Body of pancreas (tissue), 4 donors: Measurements from ENCODE around the gene ZSCAN5C. TPM values are rescaled to one million over a fixed set of nuclear protein-coding genes. Genes with fewer than 3 reads are reported as not detected.
A peak's percentile ranks its signal among the peaks of the same experiment; 100 is the strongest.

Source experiments
- ATAC-seq: fragments of 150-250 bp; one replicate; pipeline ENCODE4 v1.9.1; 2016
- DNase-seq, 4 donors: peaks; one replicate each; pipeline ENCODE4 v3.0.0-alpha.2; 2019
- H3K27ac ChIP-seq, 4 donors: fragments of 200-600 bp; sonication (generic); 1 replicate in 3 of 4; 2 replicates in 1 of 4; pipeline versions ENCODE4 v1.5.1 to v1.6.1; 2016 to 2019; ENCODE audit warnings: mild to moderate bottlenecking in 1 of 4, mixed read lengths in 1 of 4, moderate library complexity in 1 of 4
- H3K27me3 ChIP-seq, 2 donors: fragments of 200-600 bp; sonication (generic); one replicate each; pipeline ENCODE4 v1.6.0; 2016; ENCODE audit warnings: mild to moderate bottlenecking in 1 of 2
- H3K36me3 ChIP-seq, 2 donors: fragments of 200-600 bp; sonication (generic); replicated peaks in 1 of 2; 2 replicates each; pipeline ENCODE4 v1.5.1; 2016; ENCODE audit warnings: low read depth in 2 of 2; ENCODE audit not compliant: insufficient read depth in 1 of 2
- H3K4me1 ChIP-seq: fragments of 200-600 bp; sonication (generic); one replicate; pipeline ENCODE4 v1.6.0; 2016
- H3K4me3 ChIP-seq, 2 donors: fragments of 200-600 bp; sonication (generic); 1 replicate in 1 of 2; 2 replicates in 1 of 2; pipeline ENCODE4 v1.5.1; 2016 to 2019
- H3K9me3 ChIP-seq, 3 donors: fragments of 200-600 bp; sonication (generic); 1 replicate in 2 of 3; 2 replicates in 1 of 3; pipeline ENCODE4 v1.5.1; 2016
- POLR2A ChIP-seq, 3 donors: fragments of 450-650 bp; IDR thresholded peaks; one replicate each; pipeline ENCODE4 v1.6.1; 2016; ENCODE audit warnings: antibody characterized with exemption in 3 of 3, mild to moderate bottlenecking in 2 of 3
- WGBS, 2 donors: methylation state at CpG; one replicate each; pipeline ENCODE4 v1.1.5; 2017; 5-methylcytosine and 5-hydroxymethylcytosine counted together
- intact Hi-C: fragments of 100-400 bp; cut with DNase I; formaldehyde crosslinking; loops from one replicate; pipeline ENCODE4 v1.15.1; 2023
- total RNA-seq, 2 donors: library from RNA; depleted of rRNA; stranded (reverse); fragments of >200 nt; gene quantifications; one replicate each; pipeline ENCODE4 v1.1.0, GENCODE V29; 2016
- TF ChIP-seq, protein P1 (sequence below), 7 experiments: fragments of 450-650 bp in 4 of 7; fragments of 200-600 bp in 3 of 7; sonication (generic) in 3 of 7; IDR thresholded peaks; one replicate each; pipeline ENCODE4 v1.5.1; 2016 to 2019; ENCODE audit warnings: antibody characterized with exemption in 7 of 7

The ZSCAN5C gene
- total RNA-seq, 2 donors from 2014 or later = not detected

- intact Hi-C loops = no loop called here
- WGBS, 2 donors = 49 to 69% methylated on average over 7 to 11 of the region's 11 CpGs
- Histone ChIP-seq H3K4me3 (no peak overlapping the region), H3K27me3 (no peaks in the 10 kb centered on the region), H3K36me3 (peaks cover 10 to 11% of the 10 kb centered on the region in 2 donors), H3K9me3 (no peaks in the 10 kb centered on the region), H3K4me1 (peaks cover 53% of the 10 kb centered on the region), H3K27ac (peak overlapping the region in 3 of 4 donors; percentile 4 to 40 (median 32))
- DNase-seq = peak in 2 of 4 donors; percentile 36 to 45
- ATAC-seq = no peak
- no peak for TF ChIP-seq POLR2A (IDR thresholded peaks at IDR 0.05)
- TF ChIP-seq, protein P1, sequence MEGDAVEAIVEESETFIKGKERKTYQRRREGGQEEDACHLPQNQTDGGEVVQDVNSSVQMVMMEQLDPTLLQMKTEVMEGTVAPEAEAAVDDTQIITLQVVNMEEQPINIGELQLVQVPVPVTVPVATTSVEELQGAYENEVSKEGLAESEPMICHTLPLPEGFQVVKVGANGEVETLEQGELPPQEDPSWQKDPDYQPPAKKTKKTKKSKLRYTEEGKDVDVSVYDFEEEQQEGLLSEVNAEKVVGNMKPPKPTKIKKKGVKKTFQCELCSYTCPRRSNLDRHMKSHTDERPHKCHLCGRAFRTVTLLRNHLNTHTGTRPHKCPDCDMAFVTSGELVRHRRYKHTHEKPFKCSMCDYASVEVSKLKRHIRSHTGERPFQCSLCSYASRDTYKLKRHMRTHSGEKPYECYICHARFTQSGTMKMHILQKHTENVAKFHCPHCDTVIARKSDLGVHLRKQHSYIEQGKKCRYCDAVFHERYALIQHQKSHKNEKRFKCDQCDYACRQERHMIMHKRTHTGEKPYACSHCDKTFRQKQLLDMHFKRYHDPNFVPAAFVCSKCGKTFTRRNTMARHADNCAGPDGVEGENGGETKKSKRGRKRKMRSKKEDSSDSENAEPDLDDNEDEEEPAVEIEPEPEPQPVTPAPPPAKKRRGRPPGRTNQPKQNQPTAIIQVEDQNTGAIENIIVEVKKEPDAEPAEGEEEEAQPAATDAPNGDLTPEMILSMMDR (IDR thresholded peaks at IDR 0.05) = no peak
Measured at GRCh38 chr19:56156768-56157167, 45.3 kb upstream of the ZSCAN5C start.

- no peak overlapping the region for H3K4me3 ChIP-seq
- intact Hi-C loops = no loop called here
- WGBS, 2 donors = 92 to 93% methylated on average over 11 to 16 of the region's 16 CpGs
- H3K27ac ChIP-seq = no peak overlapping the region
- peaks cover 10 to 11% of the 10 kb centered on the region in 2 donors for H3K36me3 ChIP-seq
- peaks cover 38% of the 10 kb centered on the region for H3K4me1 ChIP-seq
- ATAC-seq = no peak
- no peaks in the 10 kb centered on the region for H3K9me3 ChIP-seq
- no peak for TF ChIP-seq POLR2A (IDR thresholded peaks at IDR 0.05)
- TF ChIP-seq, protein P1 (IDR thresholded peaks at IDR 0.05) = no peak
- DNase-seq = no peak
- no peaks in the 10 kb centered on the region for H3K27me3 ChIP-seq
Measured at GRCh38 chr19:56158170-56158757, 43.8 kb upstream of the ZSCAN5C start.

DNA sequence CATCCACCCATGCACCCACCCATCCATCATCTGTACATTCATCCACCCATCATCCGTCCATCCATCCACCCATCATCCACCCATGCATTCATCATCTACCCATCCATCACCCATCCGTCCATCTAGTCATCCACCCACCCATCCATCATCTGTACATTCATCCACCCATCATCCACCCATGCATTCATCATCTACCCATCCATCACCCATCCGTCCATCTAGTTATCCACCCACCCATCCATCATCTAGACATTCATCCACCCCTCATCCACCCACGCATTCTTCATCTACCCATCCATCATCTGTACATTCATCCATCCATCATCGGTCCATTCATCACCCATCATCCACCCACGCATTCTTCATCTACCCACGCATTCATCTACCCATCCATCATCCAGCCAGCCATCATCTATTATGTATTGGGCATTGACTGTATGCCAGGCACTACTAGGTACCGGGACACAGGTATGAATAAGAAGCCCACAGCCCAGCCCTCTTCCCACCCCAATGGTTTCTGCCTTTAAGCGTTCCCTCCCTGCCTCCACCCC, 43.0 kb upstream of the ZSCAN5C start:
- WGBS, 2 donors = 89% methylated on average over 9 of the region's 9 CpGs
- intact Hi-C loops = no loop called here
- no peak overlapping the region for H3K4me3 ChIP-seq

GRCh38 chr19:56159622-56160271, 42.3 kb upstream of the ZSCAN5C start:
- no peaks in the 10 kb centered on the region for H3K9me3 ChIP-seq
- DNase-seq = no peak
- H3K36me3 ChIP-seq = peaks cover 10 to 11% of the 10 kb centered on the region in 2 donors
- H3K27me3 ChIP-seq = no peaks in the 10 kb centered on the region
- H3K4me1 ChIP-seq = peaks cover 23% of the 10 kb centered on the region
- H3K27ac ChIP-seq = no peak overlapping the region
- WGBS, 2 donors = 89 to 98% methylated on average over 19 to 45 of the region's 69 CpGs
- TF ChIP-seq, protein P1 (IDR thresholded peaks at IDR 0.05) = no peak
- no peak for TF ChIP-seq POLR2A (IDR thresholded peaks at IDR 0.05)
- intact Hi-C loops = loop anchor here (5.0 kb wide), 1 partner anchor 57 kb away; no protein-coding TSS in a partner anchor
- no peak overlapping the region for H3K4me3 ChIP-seq
- no peak for ATAC-seq

More for the DNA sequence above, 43.0 kb upstream of the ZSCAN5C start:
- Histone ChIP-seq H3K36me3 (peaks cover 10 to 11% of the 10 kb centered on the region in 2 donors), H3K9me3 (no peaks in the 10 kb centered on the region), H3K27ac (no peak overlapping the region), H3K4me1 (peaks cover 30% of the 10 kb centered on the region), H3K27me3 (no peaks in the 10 kb centered on the region)
- no peak for ATAC-seq
- DNase-seq = no peak
- no peak for TF ChIP-seq POLR2A (IDR thresholded peaks at IDR 0.05)
- TF ChIP-seq, protein P1 (IDR thresholded peaks at IDR 0.05) = no peak
